Neural progenitor cell (in vitro differentiated cells): ENCODE data around the gene RBFOX1. TPM values are rescaled to one million over a fixed set of nuclear protein-coding genes. Genes with fewer than 3 reads are reported as not detected.

ENCODE experiments used
- DNase-seq: peaks from one replicate; pipeline ENCODE4 v3.0.0-alpha.2; 2016; ENCODE audit warnings: low spot score
- H2AFZ ChIP-seq: fragments of 200-600 bp; sonication (generic); replicated peaks from 2 replicates; pipeline ENCODE4 v1.6.1; 2016; ENCODE audit warnings: antibody characterized with exemption
- H3F3A ChIP-seq: fragments of 200-600 bp; sonication (generic); 2 replicates; pipeline ENCODE4 v1.6.1; 2016; ENCODE audit warnings: antibody characterized with exemption, low read depth
- H3K27ac ChIP-seq: fragments of 200-600 bp; sonication (generic); 2 replicates; pipeline ENCODE4 v1.5.1; 2016; ENCODE audit warnings: mild to moderate bottlenecking
- H3K27me3 ChIP-seq: fragments of 200-600 bp; sonication (generic); 2 replicates; pipeline ENCODE4 v1.6.1; 2016; ENCODE audit warnings: mild to moderate bottlenecking, moderate library complexity
- H3K36me3 ChIP-seq: fragments of 200-600 bp; sonication (generic); 2 replicates; pipeline ENCODE4 v1.5.1; 2016
- H3K4me1 ChIP-seq: fragments of 200-600 bp; sonication (generic); 2 replicates; pipeline ENCODE4 v1.6.1; 2016; ENCODE audit warnings: mixed run types
- H3K4me2 ChIP-seq: fragments of 200-600 bp; sonication (generic); 2 replicates; pipeline ENCODE4 v1.6.1; 2016
- H3K4me3 ChIP-seq: fragments of 200-600 bp; sonication (generic); 2 replicates; pipeline ENCODE4 v1.5.1; 2016
- H3K79me2 ChIP-seq: fragments of 200-600 bp; sonication (generic); 2 replicates; pipeline ENCODE4 v1.6.1; 2016; ENCODE audit warnings: low read depth
- H3K9ac ChIP-seq: fragments of 200-600 bp; sonication (generic); 2 replicates; pipeline ENCODE4 v1.6.1; 2016
- H3K9me3 ChIP-seq: fragments of 200-600 bp; sonication (generic); 2 replicates; pipeline ENCODE4 v1.5.1; 2016; ENCODE audit warnings: low read depth
- H4K20me1 ChIP-seq: fragments of 200-600 bp; sonication (generic); 2 replicates; pipeline ENCODE4 v1.6.1; 2016; ENCODE audit warnings: low read depth
- H3K27ac Mint-ChIP-seq: 3 replicates; pipeline ENCODE4 v1.8.0; 2021; ENCODE audit warnings: mixed read lengths
- H3K27me3 Mint-ChIP-seq: 2 replicates; pipeline ENCODE4 v1.8.0; 2022; ENCODE audit warnings: low read depth, mild to moderate bottlenecking, inconsistent platforms, moderate library complexity, mixed read lengths; ENCODE audit not compliant: insufficient read depth
- H3K36me3 Mint-ChIP-seq: 3 replicates; pipeline ENCODE4 v1.8.0; 2021; ENCODE audit warnings: mixed read lengths
- H3K4me1 Mint-ChIP-seq: 3 replicates; pipeline ENCODE4 v1.8.0; 2021; ENCODE audit warnings: mixed read lengths
- H3K4me3 Mint-ChIP-seq: 3 replicates; pipeline ENCODE4 v1.8.0; 2021; ENCODE audit warnings: mild to moderate bottlenecking, moderate library complexity, mixed read lengths
- H3K9me3 Mint-ChIP-seq: 3 replicates; pipeline ENCODE4 v1.8.0; 2020; ENCODE audit warnings: mixed read lengths
- EZH2 ChIP-seq: fragments of 200-600 bp; sonication (generic); IDR thresholded peaks from 2 replicates; pipeline ENCODE4 v1.6.1; 2017; ENCODE audit warnings: antibody characterized with exemption, mild to moderate bottlenecking, moderate library complexity
- EZH2phosphoT487 ChIP-seq: fragments of 200-600 bp; sonication (generic); IDR thresholded peaks from 2 replicates; pipeline ENCODE4 v1.6.1; 2017; ENCODE audit warnings: antibody characterized with exemption
- total RNA-seq: library from RNA; depleted of rRNA; stranded (reverse); fragments of >200 nt; gene quantifications from 2 replicates; pipeline ENCODE4 v1.2.3, GENCODE V29; 2015; ENCODE audit warnings: low replicate concordance
- TF ChIP-seq, protein P1 (sequence below): fragments of 200-600 bp; sonication (generic); IDR thresholded peaks from 2 replicates; pipeline ENCODE4 v1.5.1; 2017; ENCODE audit warnings: antibody characterized with exemption, mild to moderate bottlenecking

RBFOX1 gene
- total RNA-seq, 1 donor from 2014 or later, result 1.2 TPM

DNA sequence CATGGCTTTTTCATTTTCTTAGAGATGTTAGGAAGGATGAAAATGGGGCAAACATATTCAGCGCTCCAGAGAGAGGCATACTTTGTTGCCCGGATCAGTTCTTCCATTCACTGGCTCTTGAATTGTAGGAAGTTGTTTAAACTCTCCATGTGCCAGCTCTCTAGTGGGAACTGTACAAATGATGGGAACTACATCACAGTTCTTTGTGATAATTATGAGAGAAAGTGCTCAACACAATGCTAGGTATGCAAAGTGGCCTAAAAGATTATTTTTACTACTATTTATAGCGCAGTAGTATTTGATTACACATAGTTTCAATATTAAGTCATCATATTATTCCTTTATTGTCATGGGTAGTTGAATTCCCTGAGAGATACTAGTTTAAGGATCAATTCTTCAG lies 268.5 kb downstream of the RBFOX1 start:
- no peaks in the 10 kb centered on the region for H3K36me3 ChIP-seq
- H3K9ac ChIP-seq, result no peak overlapping the region
- DNase-seq, result no peak
- H3F3A ChIP-seq, result no peaks in the 10 kb centered on the region
- H3K4me3 ChIP-seq, result no peak overlapping the region
- no peaks in the 10 kb centered on the region for H3K27me3 ChIP-seq
- no peaks in the 10 kb centered on the region for H4K20me1 ChIP-seq
- no peak overlapping the region for H3K27ac ChIP-seq
- H3K79me2 ChIP-seq, result no peaks in the 10 kb centered on the region
- Mint-ChIP-seq H3K27me3 (no peaks in the 10 kb centered on the region), H3K4me1 (peaks cover 6% of the 10 kb centered on the region), H3K27ac (no peak overlapping the region), H3K4me3 (no peak overlapping the region), H3K9me3 (no peaks in the 10 kb centered on the region), H3K36me3 (no peaks in the 10 kb centered on the region)
- no peaks in the 10 kb centered on the region for H3K9me3 ChIP-seq
- no peaks in the 10 kb centered on the region for H3K4me1 ChIP-seq
- no peak overlapping the region for H2AFZ ChIP-seq
- TF ChIP-seq EZH2phosphoT487, result no peak
- no peak for TF ChIP-seq EZH2
- H3K4me2 ChIP-seq, result no peak overlapping the region

DNA sequence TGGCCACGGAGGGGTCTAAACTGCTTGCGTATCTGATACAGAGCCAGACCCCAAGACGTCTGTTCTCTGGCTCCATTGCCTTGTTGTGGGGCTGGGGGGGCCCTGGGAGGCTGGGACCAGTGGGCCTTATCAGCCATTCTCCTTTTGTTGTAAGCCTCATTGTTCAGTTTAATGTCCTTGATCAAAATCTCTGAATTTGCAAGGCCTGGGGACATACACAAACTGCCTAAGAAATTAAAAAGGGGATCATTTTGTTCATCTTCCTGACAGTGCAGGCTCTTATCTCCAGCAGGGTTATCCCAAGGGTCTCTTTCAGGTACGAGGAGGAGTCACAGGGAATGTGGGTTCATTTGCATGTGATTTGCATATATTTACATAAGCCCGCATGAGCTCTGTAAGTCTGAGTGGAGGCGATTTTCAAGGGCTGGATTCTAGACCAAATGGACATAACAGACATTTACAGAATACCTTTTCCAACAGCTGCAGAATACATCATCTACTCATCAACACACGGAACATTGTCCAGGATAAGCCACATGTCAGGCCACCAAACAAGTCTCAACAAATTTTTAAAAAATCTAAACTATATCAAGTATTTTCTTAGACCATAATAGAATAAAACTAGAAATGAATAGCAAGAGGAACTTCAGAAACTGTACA lies 269.8 kb downstream of the RBFOX1 start:
- H3K9ac ChIP-seq, result no peak overlapping the region
- TF ChIP-seq, protein P1, sequence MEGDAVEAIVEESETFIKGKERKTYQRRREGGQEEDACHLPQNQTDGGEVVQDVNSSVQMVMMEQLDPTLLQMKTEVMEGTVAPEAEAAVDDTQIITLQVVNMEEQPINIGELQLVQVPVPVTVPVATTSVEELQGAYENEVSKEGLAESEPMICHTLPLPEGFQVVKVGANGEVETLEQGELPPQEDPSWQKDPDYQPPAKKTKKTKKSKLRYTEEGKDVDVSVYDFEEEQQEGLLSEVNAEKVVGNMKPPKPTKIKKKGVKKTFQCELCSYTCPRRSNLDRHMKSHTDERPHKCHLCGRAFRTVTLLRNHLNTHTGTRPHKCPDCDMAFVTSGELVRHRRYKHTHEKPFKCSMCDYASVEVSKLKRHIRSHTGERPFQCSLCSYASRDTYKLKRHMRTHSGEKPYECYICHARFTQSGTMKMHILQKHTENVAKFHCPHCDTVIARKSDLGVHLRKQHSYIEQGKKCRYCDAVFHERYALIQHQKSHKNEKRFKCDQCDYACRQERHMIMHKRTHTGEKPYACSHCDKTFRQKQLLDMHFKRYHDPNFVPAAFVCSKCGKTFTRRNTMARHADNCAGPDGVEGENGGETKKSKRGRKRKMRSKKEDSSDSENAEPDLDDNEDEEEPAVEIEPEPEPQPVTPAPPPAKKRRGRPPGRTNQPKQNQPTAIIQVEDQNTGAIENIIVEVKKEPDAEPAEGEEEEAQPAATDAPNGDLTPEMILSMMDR, result no peak
- no peak for TF ChIP-seq EZH2phosphoT487
- TF ChIP-seq EZH2, result no peak
- H3K27me3 Mint-ChIP-seq, result no peaks in the 10 kb centered on the region
- no peaks in the 10 kb centered on the region for H3K9me3 ChIP-seq
- no peak overlapping the region for H3K4me3 Mint-ChIP-seq
- H3K4me1 Mint-ChIP-seq, result peaks cover 2% of the 10 kb centered on the region
- no peaks in the 10 kb centered on the region for H3F3A ChIP-seq
- no peaks in the 10 kb centered on the region for H3K36me3 ChIP-seq
- H3K27ac Mint-ChIP-seq, result no peak overlapping the region
- no peaks in the 10 kb centered on the region for H3K79me2 ChIP-seq
- no peak overlapping the region for H3K27ac ChIP-seq
- no peak overlapping the region for H3K4me3 ChIP-seq
- no peaks in the 10 kb centered on the region for H3K9me3 Mint-ChIP-seq
- DNase-seq, result no peak
- H2AFZ ChIP-seq, result no peak overlapping the region
- no peaks in the 10 kb centered on the region for H3K4me1 ChIP-seq
- no peaks in the 10 kb centered on the region for H4K20me1 ChIP-seq
- H3K36me3 Mint-ChIP-seq, result no peaks in the 10 kb centered on the region
- no peak overlapping the region for H3K4me2 ChIP-seq
- no peaks in the 10 kb centered on the region for H3K27me3 ChIP-seq

DNA sequence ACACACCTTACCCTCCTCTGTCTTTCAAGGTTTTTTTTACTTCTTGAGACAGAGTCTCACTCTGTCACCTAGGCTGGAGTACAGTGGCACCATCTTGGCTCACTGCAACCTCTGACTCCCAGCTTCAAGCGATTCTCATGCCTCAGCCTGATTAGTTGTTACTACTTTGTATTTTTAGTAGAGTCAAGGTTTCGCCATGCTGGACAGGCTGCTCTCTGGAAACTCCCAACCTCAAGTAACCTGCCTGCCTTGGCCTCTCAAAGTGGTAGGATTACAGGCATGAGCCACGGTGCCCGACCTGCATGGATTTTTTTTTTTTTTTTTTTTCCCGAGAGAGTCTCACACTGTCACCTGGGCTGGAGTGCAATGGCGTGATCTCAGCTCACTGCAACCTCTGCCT lies 273.2 kb downstream of the RBFOX1 start:
- Mint-ChIP-seq H3K27ac (no peak overlapping the region), H3K27me3 (peaks cover under 1% of the 10 kb centered on the region), H3K4me1 (peaks cover 2% of the 10 kb centered on the region), H3K4me3 (no peak overlapping the region), H3K36me3 (no peaks in the 10 kb centered on the region), H3K9me3 (no peaks in the 10 kb centered on the region)
- H3K4me2 ChIP-seq, result no peak overlapping the region
- H2AFZ ChIP-seq, result no peak overlapping the region
- H4K20me1 ChIP-seq, result no peaks in the 10 kb centered on the region
- DNase-seq, result no peak
- H3K79me2 ChIP-seq, result no peaks in the 10 kb centered on the region
- no peak overlapping the region for H3K9ac ChIP-seq
- H3K27me3 ChIP-seq, result no peaks in the 10 kb centered on the region
- no peaks in the 10 kb centered on the region for H3K36me3 ChIP-seq
- H3K4me3 ChIP-seq, result no peak overlapping the region
- H3K9me3 ChIP-seq, result no peaks in the 10 kb centered on the region
- TF ChIP-seq EZH2phosphoT487, result no peak
- TF ChIP-seq EZH2, result no peak
- TF ChIP-seq, protein P1, result no peak
- no peaks in the 10 kb centered on the region for H3K4me1 ChIP-seq
- no peaks in the 10 kb centered on the region for H3F3A ChIP-seq
- H3K27ac ChIP-seq, result no peak overlapping the region

DNA sequence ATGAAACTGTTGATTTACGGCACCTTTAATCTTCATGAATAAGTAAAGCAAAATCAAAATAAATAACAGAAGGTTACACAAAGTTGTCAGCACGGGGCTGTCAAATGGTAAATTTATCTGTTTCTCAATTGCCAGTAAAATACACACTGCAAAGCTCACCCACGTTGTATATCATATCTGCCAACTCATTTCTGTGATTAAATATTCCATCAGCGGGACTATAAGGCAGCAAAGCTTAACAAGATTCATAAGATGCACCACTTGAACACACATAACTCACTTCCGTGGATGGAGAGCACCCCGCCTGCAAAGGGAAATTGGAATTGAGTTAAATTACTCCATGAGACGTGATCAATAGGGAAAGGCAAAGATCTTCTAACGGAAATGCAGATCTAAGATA lies 280.0 kb downstream of the RBFOX1 start:
- Histone ChIP-seq H3K27me3 (no peaks in the 10 kb centered on the region), H3K79me2 (no peaks in the 10 kb centered on the region), H3K9me3 (no peaks in the 10 kb centered on the region), H3K4me2 (no peak overlapping the region), H3K4me1 (no peaks in the 10 kb centered on the region), H3K27ac (no peak overlapping the region), H3K9ac (no peak overlapping the region), H4K20me1 (no peaks in the 10 kb centered on the region), H3K4me3 (no peak overlapping the region), H3F3A (no peaks in the 10 kb centered on the region), H2AFZ (no peak overlapping the region), H3K36me3 (no peaks in the 10 kb centered on the region)
- Mint-ChIP-seq H3K36me3 (no peaks in the 10 kb centered on the region), H3K27me3 (peaks cover 7% of the 10 kb centered on the region), H3K27ac (no peak overlapping the region), H3K4me1 (peaks cover 8% of the 10 kb centered on the region), H3K4me3 (no peak overlapping the region), H3K9me3 (no peaks in the 10 kb centered on the region)
- no peak for DNase-seq
- no peak for TF ChIP-seq EZH2phosphoT487
- TF ChIP-seq, protein P1, result no peak
- no peak for TF ChIP-seq EZH2
